Measurements from ENCODE around the gene SFXN3.

The SFXN3 gene

DNA sequence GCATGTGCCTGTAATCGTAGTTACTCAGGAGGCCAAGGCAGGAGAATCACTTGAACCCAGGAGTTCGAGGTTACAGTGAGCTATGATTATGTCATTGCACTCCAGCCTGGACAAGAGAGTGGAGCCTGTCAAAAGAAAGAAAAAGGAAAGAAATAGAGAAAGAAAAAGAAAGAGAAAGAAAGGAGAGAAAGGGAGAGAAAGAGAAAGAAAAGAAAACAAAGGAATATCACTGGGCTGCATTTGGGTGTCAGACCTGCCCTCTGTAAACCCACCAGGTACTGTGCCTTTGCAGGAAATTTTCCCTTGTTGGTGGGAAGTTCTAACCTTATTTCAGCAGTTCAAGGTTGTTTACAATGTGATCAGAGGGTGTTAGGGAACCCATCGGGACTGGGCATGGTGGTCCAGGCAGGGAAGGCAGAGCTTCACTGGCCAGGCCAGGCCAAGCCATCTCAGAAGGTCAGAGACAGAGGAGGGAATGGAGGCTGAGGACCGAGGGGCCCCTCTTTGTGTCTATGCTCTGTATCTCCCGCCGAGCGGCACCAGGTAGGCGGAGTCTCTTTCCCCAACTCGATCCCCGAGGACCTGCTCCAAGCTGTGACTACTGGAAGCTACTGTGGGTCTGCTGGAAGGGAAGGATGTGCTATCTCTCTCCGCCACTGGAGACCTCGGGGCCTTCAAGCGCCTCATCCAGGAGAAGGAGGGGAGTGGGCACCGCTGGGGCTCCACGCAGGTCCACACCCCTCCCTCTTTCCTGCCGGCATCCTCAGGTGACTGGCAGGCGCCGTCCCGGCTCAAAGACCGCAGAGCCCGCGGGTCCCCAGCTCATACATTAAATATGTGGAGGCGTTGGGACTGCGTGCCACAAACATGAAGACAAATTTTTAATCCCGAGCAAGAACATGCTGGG is 15.6 kb downstream of the SFXN3 start:
- no peaks in the 10 kb centered on the region for H3K27me3 ChIP-seq (ENCODE audit: control insufficient read depth, low read length)
- no peak overlapping the region for H3K4me3 ChIP-seq (ENCODE audit: low read length)
- H3K27ac ChIP-seq (ENCODE audit: low read depth, low read length), result no peak overlapping the region
- no peaks in the 10 kb centered on the region for H3K36me3 ChIP-seq (ENCODE audit: control insufficient read depth, low read length)
- H3K9me2 ChIP-seq (replicated peaks; ENCODE audit: control insufficient read depth, low read length), result no peaks in the 10 kb centered on the region
- peaks cover 4% of the 10 kb centered on the region; the same call in 1 of the 2 replicates for H4K20me1 ChIP-seq (ENCODE audit: control insufficient read depth, insufficient read depth, low read depth, low read length)
- TF ChIP-seq EZH2phosphoT487 (IDR thresholded peaks at IDR 0.05; ENCODE audit: borderline replicate concordance, low read length) (no peak), CTCF (IDR thresholded peaks at IDR 0.05; ENCODE audit: low read depth, low read length, poor library complexity, severe bottlenecking) (no peak)
- no peaks in the 10 kb centered on the region for H3K9me3 ChIP-seq (ENCODE audit: control insufficient read depth, insufficient read depth, low read length)
- peaks cover 42% of the 10 kb centered on the region for H3K4me1 ChIP-seq (ENCODE audit: control insufficient read depth, low read length)
- peaks cover 3% of the 10 kb centered on the region; the same call in 1 of the 2 replicates for H3K79me2 ChIP-seq (ENCODE audit: control insufficient read depth, low read length)
- H3F3A ChIP-seq (ENCODE audit: control insufficient read depth, insufficient read depth), result peaks cover 9% of the 10 kb centered on the region
- H3K4me2 ChIP-seq (ENCODE audit: low read length), result no peak overlapping the region

- H3K27ac ChIP-seq (ENCODE audit: low read depth, low read length), result no peak overlapping the region
- H3K27me3 ChIP-seq (ENCODE audit: control insufficient read depth, low read length), result no peaks in the 10 kb centered on the region
- peaks cover 4% of the 10 kb centered on the region; the same call in 1 of the 2 replicates for H4K20me1 ChIP-seq (ENCODE audit: control insufficient read depth, insufficient read depth, low read depth, low read length)
- H3K4me2 ChIP-seq (ENCODE audit: low read length), result no peak overlapping the region
- no peak overlapping the region for H3K4me3 ChIP-seq (ENCODE audit: low read length)
- no peak for TF ChIP-seq CTCF (IDR thresholded peaks at IDR 0.05; ENCODE audit: low read depth, low read length, poor library complexity, severe bottlenecking)
- no peak for TF ChIP-seq EZH2phosphoT487 (IDR thresholded peaks at IDR 0.05; ENCODE audit: borderline replicate concordance, low read length)
- peaks cover 3% of the 10 kb centered on the region for H3K79me2 ChIP-seq (ENCODE audit: control insufficient read depth, low read length)
- H3K9me3 ChIP-seq (ENCODE audit: control insufficient read depth, insufficient read depth, low read length), result no peaks in the 10 kb centered on the region
- H3F3A ChIP-seq (ENCODE audit: control insufficient read depth, insufficient read depth), result peaks cover 9% of the 10 kb centered on the region
- H3K4me1 ChIP-seq (ENCODE audit: control insufficient read depth, low read length), result peaks cover 42% of the 10 kb centered on the region
- H3K36me3 ChIP-seq (ENCODE audit: control insufficient read depth, low read length), result no peaks in the 10 kb centered on the region
- H3K9me2 ChIP-seq (replicated peaks; ENCODE audit: control insufficient read depth, low read length), result no peaks in the 10 kb centered on the region
Observed at GRCh38 chr10:101047268-101047667, 16.2 kb downstream of the SFXN3 start.

DNA sequence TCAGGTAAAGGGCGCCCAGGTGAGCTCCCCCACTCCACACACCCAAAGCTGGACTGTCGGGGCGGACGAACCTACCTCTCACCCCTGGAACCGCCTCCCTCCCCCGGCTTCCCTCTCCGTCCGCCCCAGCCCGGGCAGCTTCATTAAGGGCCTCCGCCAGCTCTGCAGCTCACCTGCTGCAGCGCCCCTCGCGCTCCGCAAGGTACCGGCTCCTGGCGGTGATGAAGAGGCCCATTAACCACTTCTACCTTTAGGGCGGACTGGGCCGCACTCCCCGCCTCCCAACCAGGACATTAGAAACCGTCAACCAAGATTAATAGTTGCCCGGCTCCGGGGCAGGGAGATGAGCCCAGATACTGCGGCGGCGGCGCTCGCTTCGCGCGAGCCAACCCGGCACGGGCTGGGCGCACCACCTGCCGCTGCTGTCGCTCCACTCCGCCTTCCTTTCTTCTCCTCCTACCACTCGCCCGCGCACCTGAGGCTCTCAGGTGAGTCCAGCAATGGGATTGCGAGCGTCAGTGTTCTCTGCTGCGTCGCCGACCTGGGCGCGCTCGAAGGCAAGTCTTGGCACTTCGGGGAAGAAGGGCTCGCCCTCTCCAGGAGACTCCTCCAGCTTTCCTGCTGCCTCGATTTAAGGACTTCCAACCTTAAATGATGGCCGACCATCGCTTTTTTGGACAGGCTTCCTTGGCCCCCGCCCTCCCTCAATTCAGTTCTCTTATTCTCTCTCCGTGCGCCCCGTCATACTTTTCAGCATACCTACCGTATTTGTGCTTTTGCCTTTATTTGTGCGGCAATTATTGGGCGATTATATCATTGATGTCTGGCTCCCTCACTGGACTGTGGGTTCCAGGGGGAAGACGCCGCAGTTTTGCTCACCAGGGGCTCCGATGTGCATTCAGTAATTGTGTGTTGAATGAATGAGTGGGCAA is 17.2 kb downstream of the SFXN3 start:
- peaks cover 34% of the 10 kb centered on the region for H3K4me1 ChIP-seq (ENCODE audit: control insufficient read depth, low read length)
- TF ChIP-seq EZH2phosphoT487 (IDR thresholded peaks at IDR 0.05; ENCODE audit: borderline replicate concordance, low read length) (no peak), CTCF (IDR thresholded peaks at IDR 0.05; ENCODE audit: low read depth, low read length, poor library complexity, severe bottlenecking) (no peak)
- no peak overlapping the region for H3K27ac ChIP-seq (ENCODE audit: low read depth, low read length)
- H3K36me3 ChIP-seq (ENCODE audit: control insufficient read depth, low read length), result no peaks in the 10 kb centered on the region
- H3K79me2 ChIP-seq (ENCODE audit: control insufficient read depth, low read length), result peaks cover 5% of the 10 kb centered on the region
- no peaks in the 10 kb centered on the region for H3K27me3 ChIP-seq (ENCODE audit: control insufficient read depth, low read length)
- H3F3A ChIP-seq (ENCODE audit: control insufficient read depth, insufficient read depth), result peaks cover 9% of the 10 kb centered on the region
- H3K4me3 ChIP-seq (ENCODE audit: low read length), result no peak overlapping the region
- no peaks in the 10 kb centered on the region for H3K9me3 ChIP-seq (ENCODE audit: control insufficient read depth, insufficient read depth, low read length)
- H3K4me2 ChIP-seq (ENCODE audit: low read length), result no peak overlapping the region
- H4K20me1 ChIP-seq (ENCODE audit: control insufficient read depth, insufficient read depth, low read depth, low read length), result peaks cover 4% of the 10 kb centered on the region; the same call in 1 of the 2 replicates
- no peaks in the 10 kb centered on the region for H3K9me2 ChIP-seq (replicated peaks; ENCODE audit: control insufficient read depth, low read length)

Measured in DOHH2 (cell line).